Activated CD4-positive, alpha-beta T cell treated with anti-CD3 and anti-CD28 coated beads, Interleukin-2, Interleukin-6, amounts not matched to agents 100 ng/mL and 50 ng/mL, durations not matched to agents 16 hours and 8 hours (primary cell): Measurements from ENCODE around the gene BBC3.
"Not testable (repeated sequence)": the region's sequence is repeated elsewhere in the genome, so short reads cannot be mapped to it uniquely, and the experiment has no call there.

Experiments used
- DNase-seq: peaks from one replicate; pipeline ENCODE4 v3.0.0-alpha.2; 2020

Gene BBC3, protein sequence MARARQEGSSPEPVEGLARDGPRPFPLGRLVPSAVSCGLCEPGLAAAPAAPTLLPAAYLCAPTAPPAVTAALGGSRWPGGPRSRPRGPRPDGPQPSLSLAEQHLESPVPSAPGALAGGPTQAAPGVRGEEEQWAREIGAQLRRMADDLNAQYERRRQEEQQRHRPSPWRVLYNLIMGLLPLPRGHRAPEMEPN

DNA sequence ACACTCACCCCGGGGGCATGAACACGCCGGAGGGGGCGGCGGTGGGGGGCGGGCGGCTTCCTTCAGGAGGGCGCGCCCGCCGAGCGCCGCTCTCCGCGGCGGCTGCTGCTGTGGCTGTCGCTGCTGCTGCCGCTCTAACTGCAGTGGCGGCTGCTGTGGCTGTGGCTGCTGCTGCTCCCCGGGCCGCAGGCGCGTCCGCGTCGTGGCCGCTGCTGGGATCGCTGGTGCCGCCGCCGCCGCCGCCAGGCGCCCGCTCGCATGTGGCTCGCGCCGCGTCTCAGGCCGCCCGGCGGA is at the start of gene BBC3:
TSS of gene BBC3 (minus strand) at position 279 of the 294 bp plus-strand sequence. CDS start 2,768 bp downstream, outside the sequence.
- peak; percentile 6 for DNase-seq

DNA sequence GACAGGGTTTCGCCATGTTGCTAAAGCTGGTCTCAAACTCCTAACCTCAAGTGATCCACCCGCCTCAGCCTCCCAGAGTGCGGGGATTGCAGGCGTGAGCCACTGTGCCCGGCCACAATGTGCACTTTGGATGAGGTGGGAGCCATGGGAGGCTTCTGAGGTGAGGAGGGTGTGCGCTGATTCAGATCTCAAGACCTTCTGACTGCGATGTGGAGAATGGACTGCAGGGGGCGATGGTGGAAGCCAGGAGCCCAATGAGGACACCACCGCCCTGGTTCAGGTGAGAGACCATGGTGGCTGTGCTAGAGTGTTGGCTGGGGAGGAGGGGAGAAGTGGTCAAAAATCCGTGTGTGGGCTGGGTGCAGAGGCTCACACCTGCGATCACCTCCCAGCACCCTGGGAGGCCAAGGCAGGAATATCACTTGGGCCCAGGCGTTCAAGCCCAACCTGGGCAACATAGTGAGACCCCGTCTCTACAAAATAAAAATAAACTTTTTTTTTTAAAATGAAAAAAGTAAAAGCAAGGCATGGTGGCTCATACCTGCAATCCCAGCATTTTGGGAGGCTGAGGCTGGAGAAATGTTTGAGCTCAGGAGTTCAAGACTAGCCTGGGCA is 49.3 kb upstream of the BBC3 start:
- peak; percentile 74 for DNase-seq

DNA sequence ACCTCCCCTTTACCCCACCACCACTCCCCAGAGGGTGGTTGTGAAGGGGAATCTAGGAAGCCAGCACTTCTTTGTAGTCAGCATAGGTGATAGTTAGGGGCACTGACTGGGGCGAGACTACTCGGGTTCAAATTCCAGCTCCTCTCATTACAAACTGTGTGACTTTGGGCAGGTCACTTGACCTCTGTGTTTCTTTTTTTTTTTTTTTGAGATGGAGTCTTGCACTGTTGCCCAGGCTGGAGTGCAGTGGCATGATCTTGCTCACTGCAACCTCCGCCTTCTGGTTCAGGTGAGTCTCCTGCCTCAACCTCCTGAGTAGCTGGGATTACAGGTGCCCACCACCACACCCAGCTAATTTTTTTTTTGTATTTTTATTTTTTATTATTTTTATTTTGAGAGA is 45.5 kb upstream of the BBC3 start:
- DNase-seq: not testable (repeated sequence)

DNA sequence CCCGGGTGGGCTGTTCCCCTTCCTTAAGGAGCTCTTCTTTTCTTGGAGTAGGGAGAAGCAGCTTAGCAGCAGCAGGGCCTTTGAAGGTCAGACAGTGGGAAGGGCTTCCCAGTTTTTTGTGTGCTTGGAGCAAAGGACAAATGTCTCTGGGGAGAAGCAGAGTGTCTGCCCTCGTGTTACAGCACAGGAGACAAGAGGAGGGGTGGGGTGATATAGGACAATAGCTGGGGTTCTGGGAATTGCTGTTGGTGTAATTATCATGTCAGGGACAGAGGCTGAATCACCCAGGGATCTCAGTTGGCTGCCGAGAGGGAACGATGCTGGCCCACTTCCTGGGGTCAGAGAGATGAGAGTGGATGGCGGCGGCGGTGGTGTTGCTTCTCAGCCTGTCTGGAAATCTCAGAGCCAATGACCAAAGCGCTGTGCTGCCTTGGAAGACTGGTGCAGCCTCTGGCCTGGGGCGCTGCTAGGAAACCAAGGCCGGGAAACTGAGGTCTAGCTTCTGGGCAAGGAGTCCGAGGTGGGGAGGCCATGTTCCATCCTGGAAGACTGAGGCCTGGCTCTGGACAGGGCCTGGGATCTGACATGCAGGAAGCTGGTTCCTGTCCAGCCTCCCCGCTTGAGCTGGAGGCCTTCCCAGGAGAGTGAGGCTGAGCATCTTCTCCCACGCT is 44.9 kb upstream of the BBC3 start:
- DNase-seq: no peak

DNA sequence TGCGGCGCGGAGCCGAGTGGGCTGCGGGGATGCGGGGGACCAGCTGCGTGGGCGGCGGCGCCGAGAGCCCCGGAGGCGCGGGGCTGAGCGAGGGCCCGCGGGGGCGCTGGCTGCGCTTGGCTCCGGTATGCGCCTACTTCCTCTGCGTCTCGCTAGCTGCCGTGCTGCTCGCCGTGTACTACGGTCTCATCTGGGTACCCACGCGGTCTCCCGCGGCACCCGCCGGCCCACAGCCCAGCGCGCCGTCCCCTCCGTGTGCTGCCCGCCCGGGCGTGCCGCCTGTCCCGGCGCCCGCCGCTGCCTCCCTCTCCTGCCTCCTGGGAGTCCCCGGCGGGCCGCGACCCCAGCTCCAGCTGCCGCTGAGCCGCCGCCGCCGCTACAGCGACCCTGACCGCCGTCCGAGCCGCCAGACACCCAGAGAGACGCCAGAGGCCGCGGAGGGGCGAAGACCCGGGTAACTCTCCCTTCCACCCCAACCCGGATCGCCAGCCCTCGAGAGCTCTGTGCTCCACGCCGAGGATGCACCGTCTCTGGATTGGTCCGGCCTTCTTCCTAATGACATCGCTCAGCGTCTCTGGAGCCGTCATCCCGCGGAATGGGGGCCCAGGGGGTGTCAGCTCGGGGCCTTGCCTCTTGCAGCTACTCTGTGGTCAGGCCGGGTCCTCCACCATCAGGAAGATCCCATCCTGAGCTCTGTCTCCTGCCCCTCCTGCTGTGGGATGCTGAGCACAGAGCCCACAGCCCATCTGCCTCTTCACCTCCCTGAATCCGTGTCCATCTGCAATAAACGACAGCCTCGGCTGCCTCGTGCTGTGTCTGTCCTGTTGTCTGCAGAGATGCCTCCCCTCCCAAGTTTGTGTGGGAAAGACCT is 44.1 kb upstream of the BBC3 start:
- no peak for DNase-seq

DNA sequence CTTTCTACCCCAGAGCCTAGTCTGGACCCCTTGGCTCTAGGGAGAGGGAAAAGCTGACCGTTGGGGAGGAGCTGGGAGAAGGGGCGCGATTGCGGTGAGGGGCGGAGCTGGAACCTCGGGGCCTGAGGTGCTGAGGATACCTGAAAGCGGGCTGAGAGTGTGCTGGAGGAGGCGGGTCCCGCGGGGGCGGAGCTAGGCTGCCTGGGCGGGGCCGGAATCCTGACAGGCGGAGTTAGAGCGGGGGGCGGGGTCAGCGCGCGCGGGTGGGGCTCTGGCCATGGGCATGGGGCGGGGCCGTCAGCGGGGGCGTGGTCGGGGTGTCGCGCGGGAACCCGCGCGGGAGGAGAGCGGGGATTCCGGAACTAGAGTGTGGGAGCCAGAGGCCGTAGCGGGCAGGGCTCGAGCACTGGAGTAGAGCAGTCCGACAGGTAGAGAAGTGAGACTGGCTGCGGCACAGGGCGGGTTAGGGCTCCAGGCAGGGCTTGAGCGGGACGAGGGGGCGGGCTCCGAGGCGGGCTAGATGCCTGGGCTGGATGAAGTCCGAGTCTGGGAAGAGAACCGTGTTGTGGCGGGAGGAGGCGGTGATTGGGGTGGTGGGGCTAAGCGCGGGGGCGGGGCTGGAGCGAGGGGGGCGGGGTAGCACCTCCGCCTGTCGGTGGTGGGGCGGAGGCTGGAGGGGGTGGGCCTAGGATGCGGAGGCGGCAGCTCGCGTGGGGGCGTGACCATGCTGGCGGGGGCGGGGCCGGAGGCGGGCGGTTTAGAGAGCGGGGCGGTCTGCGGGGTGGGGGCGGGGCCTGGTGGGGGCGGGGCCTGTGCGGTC is 43.3 kb upstream of the BBC3 start, which contains the start of gene INAFM1:
TSS of gene INAFM1 (plus strand) at position 815 of the 820 bp plus-strand sequence. CDS start 35 bp downstream, outside the sequence.
- peak; percentile 100 for DNase-seq

DNA sequence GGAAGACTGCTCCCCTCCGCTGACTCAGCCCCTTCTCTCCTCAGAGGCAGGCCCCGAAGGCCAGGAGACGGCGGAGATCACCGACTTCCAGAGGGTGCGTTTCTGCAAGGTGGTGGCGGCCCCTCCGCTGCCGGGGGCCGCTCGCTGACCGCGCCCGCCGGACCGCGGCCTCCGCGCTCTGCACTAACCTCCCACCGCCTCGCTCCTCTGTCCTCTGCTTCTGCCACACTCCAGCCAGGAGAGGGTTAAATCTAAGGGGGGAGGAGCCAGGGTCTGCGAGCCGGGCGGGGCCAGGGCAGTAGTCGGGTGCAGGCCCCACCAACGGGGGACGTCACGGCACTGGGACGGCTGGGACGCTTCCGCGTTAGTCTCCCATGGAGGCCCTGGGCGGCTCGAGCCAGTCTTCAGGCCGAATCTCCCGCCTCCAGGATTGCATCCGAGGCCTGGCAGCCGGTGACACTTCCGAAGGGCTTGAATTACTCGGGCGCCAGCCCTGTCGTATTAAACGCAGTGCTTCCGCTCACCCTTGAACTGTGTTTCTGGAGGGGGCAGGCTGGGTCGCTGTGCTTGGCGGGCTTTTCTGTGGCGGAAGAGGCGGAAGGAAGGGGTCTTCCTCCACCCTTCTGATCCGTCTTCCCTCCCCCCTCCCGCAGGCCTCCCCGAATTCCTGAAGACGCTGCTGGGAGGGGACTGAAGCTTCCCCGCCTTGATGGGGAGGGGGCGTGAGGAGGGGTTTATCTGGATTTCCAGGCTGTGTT is 42.5 kb upstream of the BBC3 start:
- peak; percentile 92 for DNase-seq

DNA sequence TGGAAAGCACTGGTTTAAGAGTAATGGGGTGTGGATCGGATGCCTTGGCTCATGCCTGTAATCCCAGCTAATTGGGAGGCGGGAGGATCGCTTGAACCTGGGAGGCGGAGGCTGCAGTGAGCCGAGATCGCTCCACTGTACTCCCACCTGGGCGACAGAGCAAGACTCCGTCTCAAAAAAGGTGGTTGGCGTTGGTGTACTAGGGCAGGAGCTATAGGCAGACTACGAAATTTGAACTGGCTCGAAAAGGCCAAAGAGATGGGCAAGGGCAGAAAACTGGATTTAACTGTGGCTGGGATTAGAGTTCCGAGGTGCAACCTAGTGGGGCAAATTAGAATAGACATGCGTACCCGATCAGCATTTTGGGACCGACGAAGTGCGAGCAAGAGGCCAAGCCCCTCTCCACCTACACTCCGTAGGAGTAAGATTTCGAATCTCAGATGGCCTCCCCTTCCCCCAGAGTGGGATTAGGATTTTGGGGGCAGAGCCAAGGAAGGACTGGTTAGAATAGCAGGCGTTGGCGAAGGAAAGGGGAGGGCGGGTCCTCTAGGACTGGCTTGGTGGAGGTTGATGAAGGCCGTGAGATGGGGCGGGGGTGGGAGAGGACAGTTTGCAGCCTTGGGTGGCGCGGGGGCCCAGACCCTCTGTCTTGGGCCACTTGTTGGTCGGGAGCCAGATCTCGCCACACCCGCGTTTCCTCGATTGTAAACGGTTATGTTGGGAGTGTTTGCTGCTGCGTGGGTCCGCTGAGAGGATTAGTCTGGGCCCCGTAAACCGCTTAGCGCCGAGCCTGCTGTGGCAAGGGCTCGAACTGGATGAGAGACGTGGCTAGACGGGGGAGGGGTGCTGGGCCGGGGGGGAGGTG is 41.7 kb upstream of the BBC3 start:
- DNase-seq: no peak

DNA sequence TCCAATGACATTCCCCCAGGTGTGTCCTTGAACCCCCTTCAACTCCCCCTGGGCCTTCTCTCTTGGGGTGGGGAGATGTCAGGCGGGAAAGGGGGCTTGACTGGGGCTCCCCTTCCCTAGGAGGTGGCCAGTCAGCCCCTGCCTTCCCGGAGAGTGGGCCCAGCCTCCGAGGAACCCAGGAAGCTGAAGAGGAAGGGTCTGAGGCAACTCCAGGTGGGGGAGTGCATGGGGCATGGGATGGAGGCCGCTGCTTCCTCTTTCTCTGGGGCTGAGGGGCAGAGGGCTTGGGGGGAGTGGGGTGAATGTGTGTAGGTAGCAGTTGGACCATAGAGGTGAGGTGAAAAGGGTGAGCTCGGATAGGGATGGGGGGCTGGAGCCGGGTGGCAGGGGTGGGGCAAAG is 41.0 kb upstream of the BBC3 start:
- DNase-seq: no peak

DNA sequence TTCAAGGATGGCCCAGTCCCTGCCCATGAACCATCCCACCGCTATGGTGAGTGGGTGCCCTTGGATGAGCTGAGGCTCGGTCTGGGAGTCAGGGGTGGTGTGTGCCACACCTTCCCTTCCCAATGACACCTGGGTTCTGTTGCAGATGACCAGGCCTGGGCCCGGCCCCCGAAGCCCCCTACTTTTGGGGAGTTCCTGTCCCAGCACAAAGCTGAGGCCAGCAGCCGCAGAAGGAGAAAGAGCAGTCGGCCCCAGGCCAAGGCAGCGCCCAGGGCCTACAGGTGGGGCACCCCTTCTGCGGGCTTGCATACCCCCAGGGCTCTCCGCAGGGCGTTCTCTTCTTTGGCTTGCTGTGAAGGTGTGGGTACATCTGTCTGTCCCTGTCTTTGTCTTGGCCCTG is 39.4 kb upstream of the BBC3 start:
- DNase-seq: no peak

DNA sequence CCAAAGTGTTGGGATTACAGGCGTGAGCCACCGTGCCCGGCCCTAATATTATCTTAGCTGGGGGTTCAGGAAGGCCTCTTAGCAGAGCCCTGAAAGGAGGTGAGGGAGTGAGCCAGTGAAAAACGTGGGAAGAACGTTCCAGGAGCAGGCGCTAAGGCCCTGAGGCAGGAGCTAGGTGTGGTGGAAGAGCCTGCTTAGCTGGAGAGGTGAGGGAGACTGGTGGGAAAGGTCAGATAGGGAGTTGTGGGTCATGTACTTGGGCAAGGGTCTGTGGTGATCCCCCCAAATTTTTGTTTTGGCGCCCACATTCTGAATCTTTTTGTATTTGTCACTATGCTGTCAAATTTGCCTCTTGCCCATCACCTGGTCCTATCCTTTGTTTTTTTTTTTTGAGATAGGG is 38.6 kb upstream of the BBC3 start:
- DNase-seq: no peak

DNA sequence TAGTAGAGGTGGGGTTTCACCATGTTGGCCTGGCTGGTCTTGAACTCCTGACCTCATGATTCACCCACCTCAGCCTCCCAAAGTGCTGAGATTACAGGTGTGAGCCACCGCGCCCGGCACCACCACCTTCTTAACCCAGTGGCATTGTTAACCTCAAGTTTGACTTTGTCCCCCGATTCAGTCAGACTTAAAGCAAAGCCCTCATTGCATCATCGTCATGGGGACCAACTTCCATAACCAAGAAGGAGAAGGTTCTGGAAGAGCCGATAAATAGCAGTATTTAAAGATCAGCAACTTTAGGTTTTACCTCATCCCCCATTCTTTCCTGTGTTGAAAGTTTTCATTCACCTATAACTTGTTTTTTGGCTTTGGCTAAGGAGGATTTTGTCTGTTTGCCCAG is 37.0 kb upstream of the BBC3 start:
- no peak for DNase-seq

DNA sequence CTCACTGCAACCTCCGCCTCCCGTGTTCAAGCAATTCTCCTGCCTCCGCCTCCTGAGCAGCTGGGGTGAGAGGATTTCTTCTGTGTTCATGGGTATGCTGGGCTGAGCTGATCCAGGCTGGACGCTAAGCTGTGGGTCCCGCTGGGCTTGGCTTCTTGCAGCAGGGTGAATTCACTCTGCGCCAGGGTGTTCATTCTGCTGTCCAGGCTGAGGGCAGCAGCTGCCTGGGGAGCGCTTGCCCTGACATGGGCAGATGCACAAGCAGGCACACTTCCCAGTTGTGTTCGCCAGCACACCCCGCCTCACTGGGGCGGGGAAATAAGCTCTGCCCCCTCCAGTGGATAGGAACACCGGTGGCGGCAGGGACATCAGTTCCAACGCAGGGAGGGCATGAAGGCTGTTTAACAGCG is 36.4 kb upstream of the BBC3 start:
- DNase-seq: no peak

DNA sequence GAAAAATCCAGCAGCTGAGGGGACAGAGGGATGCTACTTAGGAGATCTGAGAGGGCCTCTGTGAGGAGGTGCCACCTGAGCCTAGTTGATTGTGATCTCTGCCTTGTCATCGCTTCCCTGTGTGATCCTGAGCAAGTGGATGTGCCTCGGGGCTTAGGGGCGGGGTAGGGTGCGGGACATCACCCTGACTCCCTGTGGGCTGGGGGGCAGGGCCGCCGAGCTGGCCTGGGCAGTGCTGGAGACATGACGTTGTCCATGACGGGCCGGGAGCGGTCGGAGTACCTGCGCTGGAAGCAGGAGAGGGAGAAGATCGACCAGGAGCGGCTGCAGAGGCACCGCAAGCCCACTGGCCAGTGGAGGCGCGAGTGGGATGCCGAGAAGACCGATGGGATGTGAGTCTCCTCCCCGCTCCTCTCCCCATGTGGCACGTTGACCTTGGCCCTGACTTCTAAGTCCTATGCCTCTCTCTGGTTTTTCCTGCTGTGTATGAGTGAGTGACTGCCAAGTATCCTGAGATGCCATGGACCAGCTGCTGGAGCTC is 35.5 kb upstream of the BBC3 start:
- no peak for DNase-seq

DNA sequence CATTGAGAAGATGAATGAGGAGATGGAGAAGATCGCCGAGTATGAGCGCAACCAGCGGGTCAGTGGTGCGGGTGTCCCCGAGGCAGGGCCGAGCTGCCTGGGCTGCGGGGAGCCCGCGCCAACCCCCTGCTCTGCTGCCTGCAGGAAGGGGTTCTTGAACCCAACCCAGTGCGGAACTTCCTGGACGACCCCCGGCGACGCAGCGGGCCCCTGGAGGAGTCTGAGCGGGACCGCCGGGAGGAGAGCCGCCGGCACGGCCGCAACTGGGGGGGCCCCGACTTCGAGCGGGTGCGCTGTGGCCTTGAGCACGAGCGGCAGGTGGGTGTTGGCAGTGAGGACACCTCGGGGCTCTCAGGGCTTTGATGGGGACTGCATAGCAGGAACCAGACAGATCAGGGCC is 33.6 kb upstream of the BBC3 start:
- DNase-seq: no peak

DNA sequence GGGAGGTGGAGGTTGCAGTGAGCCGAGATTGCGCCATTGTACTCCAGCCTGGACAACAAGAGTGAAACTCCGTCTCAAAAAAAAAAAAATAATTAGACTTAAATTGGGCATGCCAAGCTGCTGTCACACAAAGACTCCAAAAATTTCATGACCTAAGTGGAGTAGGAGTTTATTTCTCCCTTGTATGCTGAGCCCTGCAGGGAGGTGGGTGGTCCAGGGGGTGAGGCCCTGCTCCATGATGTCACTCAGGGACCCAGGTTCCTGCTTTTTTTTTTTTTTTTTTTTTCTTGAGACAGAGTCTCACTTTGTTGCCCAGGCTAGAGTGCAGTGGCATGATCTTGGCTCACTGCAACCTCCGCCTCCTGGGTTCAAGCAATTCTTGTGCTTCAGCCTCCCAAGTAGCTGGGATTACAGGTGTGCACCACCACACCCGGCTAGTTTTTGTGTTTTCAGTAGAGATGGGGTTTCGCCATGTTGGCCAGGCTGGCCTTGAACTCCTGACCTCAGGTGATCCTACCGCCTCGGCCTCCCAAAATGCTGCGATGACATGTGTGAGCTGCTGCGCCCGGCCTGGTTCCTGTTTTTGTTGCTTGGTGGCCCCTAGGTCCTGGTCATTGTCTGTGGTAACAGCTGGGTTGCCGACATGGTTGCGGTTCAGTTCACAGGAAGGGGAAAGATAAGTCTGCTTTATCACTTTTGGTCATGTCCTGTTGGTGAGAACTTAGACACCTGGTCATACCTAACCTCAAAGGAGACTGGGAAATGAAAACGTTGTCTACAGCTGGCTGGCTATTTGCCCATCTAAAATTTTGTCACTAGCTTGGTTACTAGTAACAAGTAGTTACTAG is 31.2 kb upstream of the BBC3 start:
- DNase-seq: not testable (repeated sequence)

DNA sequence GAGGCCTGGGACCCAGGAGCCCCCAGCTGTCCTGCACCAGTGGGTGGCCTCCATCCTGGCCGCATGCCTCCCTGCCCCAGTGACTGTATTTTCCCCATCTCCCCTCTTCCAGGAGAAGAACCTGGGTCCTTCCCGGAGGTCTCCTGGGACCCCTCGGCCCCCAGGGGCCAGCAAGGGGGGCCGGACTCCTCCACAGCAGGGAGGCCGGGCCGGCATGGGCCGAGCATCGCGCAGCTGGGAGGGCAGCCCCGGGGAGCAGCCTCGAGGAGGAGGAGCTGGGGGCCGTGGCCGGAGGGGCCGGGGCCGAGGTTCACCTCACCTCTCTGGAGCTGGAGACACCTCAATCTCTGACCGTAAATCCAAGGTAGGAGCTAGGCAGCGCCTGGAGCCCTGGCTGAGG is 29.5 kb upstream of the BBC3 start:
- no peak for DNase-seq

DNA sequence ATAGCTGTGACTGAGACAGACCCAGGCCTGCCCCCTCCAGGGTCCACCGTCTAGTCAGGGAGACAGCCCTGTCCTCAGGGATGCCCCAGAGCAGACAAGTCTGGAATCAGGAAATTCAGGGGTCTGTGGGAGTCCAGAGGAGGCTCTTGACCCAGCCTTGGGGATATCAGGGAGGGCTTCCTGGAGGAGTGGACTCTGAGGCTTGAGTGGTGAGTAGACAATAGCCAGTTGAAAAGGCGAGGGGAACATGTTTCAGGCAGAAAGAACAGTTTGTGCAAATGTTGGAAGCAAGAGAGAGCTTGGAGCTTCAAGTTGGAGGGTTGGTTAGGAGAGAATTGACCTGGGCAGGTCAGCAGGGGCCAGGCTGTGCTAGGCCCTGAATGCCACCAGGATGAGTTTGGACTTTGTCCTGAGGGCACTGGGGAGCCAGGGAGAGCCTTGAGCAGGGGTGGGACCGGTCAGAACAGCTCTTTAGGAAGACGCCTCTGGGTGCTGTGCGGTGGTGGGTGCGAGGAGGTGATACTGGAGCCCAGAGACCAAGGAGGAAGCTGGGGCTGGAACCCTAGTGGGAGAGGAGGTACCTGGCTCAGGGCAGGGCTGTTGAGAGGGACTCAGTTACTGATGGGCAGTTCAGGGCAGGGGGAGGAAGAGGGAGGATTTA is 28.0 kb upstream of the BBC3 start:
- DNase-seq: no peak

DNA sequence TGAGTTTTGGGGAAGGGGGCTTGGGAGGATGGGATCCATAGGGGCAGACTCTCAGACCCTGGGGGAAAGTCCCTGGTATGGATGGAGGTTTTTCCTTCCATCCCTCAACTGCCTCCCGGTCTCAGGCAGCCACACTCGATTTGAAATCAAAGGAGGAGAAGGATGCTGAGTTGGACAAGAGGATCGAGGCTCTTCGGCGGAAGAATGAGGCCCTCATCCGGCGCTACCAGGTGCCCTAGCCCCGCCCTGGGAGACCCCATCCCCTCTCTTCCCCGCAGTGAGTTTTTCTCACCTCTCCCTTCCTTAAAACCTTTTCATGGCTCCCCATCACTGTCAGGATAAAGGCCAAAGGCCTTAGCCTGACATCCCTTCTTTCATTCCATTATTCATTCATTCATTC is 27.4 kb upstream of the BBC3 start:
- no peak for DNase-seq
